Stimulated activated CD4-positive, alpha-beta T cell treated with anti-CD3 and anti-CD28 coated beads, Interleukin-4, amount 100 ng/mL, for 48 hours (primary cell): ENCODE results near the gene ACSF3.
"Not testable (repeated sequence)": the region's sequence is repeated elsewhere in the genome, so short reads cannot be mapped to it uniquely, and the experiment has no call there.

ENCODE experiments used
- DNase-seq, 2 donors: peaks; one replicate each; pipeline ENCODE4 v3.0.0-alpha.2; 2020; ENCODE audit warnings: low read depth in 2 of 2

Gene ACSF3

GRCh38 chr16:89073346-89074071 is 20.1 kb upstream of the ACSF3 start:
- no peak for DNase-seq

- DNase-seq = not testable (repeated sequence)
Measured at GRCh38 chr16:89074072-89074674, 19.5 kb upstream of the ACSF3 start.

- no peak for DNase-seq
Measured at GRCh38 chr16:89074803-89075688, 18.6 kb upstream of the ACSF3 start.

GRCh38 chr16:89076159-89076558 is 17.5 kb upstream of the ACSF3 start:
- DNase-seq = no peak

- DNase-seq = no peak
Measured at GRCh38 chr16:89077076-89077475, 16.6 kb upstream of the ACSF3 start.

- no peak for DNase-seq
Measured at GRCh38 chr16:89078172-89078571, 15.5 kb upstream of the ACSF3 start.

- no peak for DNase-seq
Measured at GRCh38 chr16:89079434-89079980, 14.1 kb upstream of the ACSF3 start.

- DNase-seq = no peak
Measured at GRCh38 chr16:89080196-89080853, 13.3 kb upstream of the ACSF3 start.

GRCh38 chr16:89081556-89081955 is 12.1 kb upstream of the ACSF3 start:
- DNase-seq = no peak

GRCh38 chr16:89084411-89084810 is 9.2 kb upstream of the ACSF3 start:
- no peak for DNase-seq

- no peak for DNase-seq
Measured at GRCh38 chr16:89084814-89085612, 8.6 kb upstream of the ACSF3 start.

GRCh38 chr16:89085755-89086154 is 7.9 kb upstream of the ACSF3 start:
- DNase-seq = no peak

GRCh38 chr16:89087922-89088497 is 5.6 kb upstream of the ACSF3 start:
- no peak for DNase-seq

GRCh38 chr16:89089120-89089519 is 4.5 kb upstream of the ACSF3 start:
- DNase-seq = no peak

- DNase-seq = no peak
Measured at GRCh38 chr16:89090182-89090630, 3.4 kb upstream of the ACSF3 start.

- no peak for DNase-seq
Measured at GRCh38 chr16:89090669-89091426, 2.8 kb upstream of the ACSF3 start.

- DNase-seq = no peak
Measured at GRCh38 chr16:89092013-89092412, 1.6 kb upstream of the ACSF3 start.

GRCh38 chr16:89093252-89093601 is 425 bp upstream of the ACSF3 start:
- not testable (repeated sequence) for DNase-seq

- no peak for DNase-seq
Measured at GRCh38 chr16:89094252-89094879, 714 bp downstream of the ACSF3 start.
